HepG2 (cell line): ENCODE data around the gene SPRYD4. TPM values are rescaled to one million over a fixed set of nuclear protein-coding genes. Genes with fewer than 3 reads are reported as not detected.

ENCODE experiments used
- EP300 ChIP-seq, 3 experiments: sonication (generic) in 1 of 3; formaldehyde crosslinking in 1 of 3; IDR thresholded peaks; 2 replicates each; pipeline versions ENCODE4 v1.5.1 to v1.6.1; 2011 to 2020; ENCODE audit warnings: low read depth in 2 of 3, low read length in 2 of 3, borderline replicate concordance in 1 of 3, improper control_type of control experiment in 1 of 3, mild to moderate bottlenecking in 1 of 3, missing genetic modification reagents in 1 of 3, moderate library complexity in 1 of 3
- GATAD2A ChIP-seq: IDR thresholded peaks from 2 replicates; pipeline ENCODE4 v1.6.1; 2016
- GLI4 ChIP-seq: sonication (generic); formaldehyde crosslinking; IDR thresholded peaks from 2 replicates; pipeline ENCODE4 v1.5.1; 2020; ENCODE audit warnings: missing genetic modification reagents, mild to moderate bottlenecking, moderate library complexity, borderline replicate concordance
- HMG20B ChIP-seq: conservative IDR thresholded peaks from 2 replicates; pipeline ENCODE4 v1.6.1; 2016; ENCODE audit warnings: missing genetic modification reagents, missing compliant biosample characterization
- KLF6 ChIP-seq: IDR thresholded peaks from 2 replicates; pipeline ENCODE4 v1.8.0; 2016; ENCODE audit warnings: missing biosample characterization, missing genetic modification reagents
- PAX8 ChIP-seq: sonication (generic); formaldehyde crosslinking; IDR thresholded peaks from 2 replicates; pipeline ENCODE4 v1.8.0; 2022; ENCODE audit warnings: mild to moderate bottlenecking, missing genetic modification reagents, borderline replicate concordance
- RBM39 ChIP-seq: fragments of 200-400 bp; formaldehyde crosslinking; IDR thresholded peaks from one replicate; pipeline ENCODE4 v1.6.1; 2018; ENCODE audit warnings: antibody characterized with exemption, mild to moderate bottlenecking, low read depth, low read length; ENCODE audit not compliant: poor library complexity, severe bottlenecking
- TBX3 ChIP-seq: fragments of 450-650 bp; IDR thresholded peaks from 2 replicates; pipeline ENCODE4 v1.6.1; 2017; ENCODE audit warnings: antibody characterized with exemption, mild to moderate bottlenecking, inconsistent platforms, borderline replicate concordance
- TEAD2 ChIP-seq: sonication (generic); formaldehyde crosslinking; IDR thresholded peaks from 2 replicates; pipeline ENCODE4 v1.9.0; 2021; ENCODE audit warnings: missing genetic modification reagents
- YEATS4 ChIP-seq: sonication (generic); formaldehyde crosslinking; IDR thresholded peaks from 2 replicates; pipeline ENCODE4 v1.4.0; 2020; ENCODE audit warnings: missing genetic modification reagents, borderline replicate concordance
- ZNF205 ChIP-seq: IDR thresholded peaks from 2 replicates; pipeline ENCODE4 v1.6.1; 2018; ENCODE audit warnings: missing biosample characterization, missing genetic modification reagents
- ZNF547 ChIP-seq: sonication (generic); formaldehyde crosslinking; IDR thresholded peaks from 2 replicates; pipeline ENCODE4 v1.5.1; 2020; ENCODE audit warnings: mild to moderate bottlenecking, missing genetic modification reagents
- polyA plus RNA-seq, 8 experiments: library from polyadenylated mRNA; depleted of rRNA in 3 of 8; stranded (reverse) in 7 of 8; unstranded in 1 of 8; fragments of >200 nt; fragmentation: Illumina TruSeq in 4 of 8; extraction: Trizol in 4 of 8; gene quantifications; 2 replicates each; pipeline versions ENCODE4 v1.2.1 to v1.2.3, GENCODE V29; 2011 to 2016; ENCODE audit warnings: low read depth in 4 of 8, missing spikeins in 1 of 8, mixed read lengths in 1 of 8; ENCODE audit not compliant: insufficient read depth in 1 of 8
- total RNA-seq, 5 experiments: library from RNA; depleted of rRNA; stranded (reverse); fragments of >200 nt; fragmentation: Illumina TruSeq; extraction: Trizol; gene quantifications; 2 replicates each; pipeline ENCODE4 v1.2.3, GENCODE V29; 2016; ENCODE audit warnings: low read depth in 1 of 5
- TF ChIP-seq, protein P1 (sequence below): sonication (generic); formaldehyde crosslinking; IDR thresholded peaks from 2 replicates; pipeline ENCODE4 v1.5.0; 2020; ENCODE audit warnings: mild to moderate bottlenecking, missing genetic modification reagents
- TF ChIP-seq, protein P2 (sequence below): IDR thresholded peaks from 2 replicates; pipeline ENCODE4 v1.6.1; 2016; ENCODE audit warnings: missing genetic modification reagents, missing compliant biosample characterization
- TF ChIP-seq, protein P3 (sequence below): sonication (generic); formaldehyde crosslinking; IDR thresholded peaks from 2 replicates; pipeline ENCODE4 v1.4.0; 2020; ENCODE audit warnings: mild to moderate bottlenecking, missing genetic modification reagents
- TF ChIP-seq, protein P4 (sequence below): sonication (generic); formaldehyde crosslinking; IDR thresholded peaks from 2 replicates; pipeline ENCODE4 v1.8.1; 2023; ENCODE audit warnings: missing genetic modification reagents, mild to moderate bottlenecking, borderline replicate concordance
- TF ChIP-seq, protein P5 (sequence below): sonication (generic); formaldehyde crosslinking; IDR thresholded peaks from 2 replicates; pipeline ENCODE4 v1.5.1; 2020; ENCODE audit warnings: mild to moderate bottlenecking, missing genetic modification reagents, moderate library complexity
- TF ChIP-seq, protein P6 (sequence below): sonication (generic); formaldehyde crosslinking; IDR thresholded peaks from 2 replicates; pipeline ENCODE4 v1.4.0; 2020; ENCODE audit warnings: missing genetic modification reagents
- TF ChIP-seq, protein P7 (sequence below): sonication (generic); formaldehyde crosslinking; IDR thresholded peaks from 2 replicates; pipeline ENCODE4 v1.5.0; 2020; ENCODE audit warnings: missing genetic modification reagents

SPRYD4 gene
- total and polyA plus RNA-seq, 2 of the 13 experiments (the other 11 are each of a cell fraction or from before 2014, with no cell fraction given) = 3.9 to 4.5 TPM

DNA sequence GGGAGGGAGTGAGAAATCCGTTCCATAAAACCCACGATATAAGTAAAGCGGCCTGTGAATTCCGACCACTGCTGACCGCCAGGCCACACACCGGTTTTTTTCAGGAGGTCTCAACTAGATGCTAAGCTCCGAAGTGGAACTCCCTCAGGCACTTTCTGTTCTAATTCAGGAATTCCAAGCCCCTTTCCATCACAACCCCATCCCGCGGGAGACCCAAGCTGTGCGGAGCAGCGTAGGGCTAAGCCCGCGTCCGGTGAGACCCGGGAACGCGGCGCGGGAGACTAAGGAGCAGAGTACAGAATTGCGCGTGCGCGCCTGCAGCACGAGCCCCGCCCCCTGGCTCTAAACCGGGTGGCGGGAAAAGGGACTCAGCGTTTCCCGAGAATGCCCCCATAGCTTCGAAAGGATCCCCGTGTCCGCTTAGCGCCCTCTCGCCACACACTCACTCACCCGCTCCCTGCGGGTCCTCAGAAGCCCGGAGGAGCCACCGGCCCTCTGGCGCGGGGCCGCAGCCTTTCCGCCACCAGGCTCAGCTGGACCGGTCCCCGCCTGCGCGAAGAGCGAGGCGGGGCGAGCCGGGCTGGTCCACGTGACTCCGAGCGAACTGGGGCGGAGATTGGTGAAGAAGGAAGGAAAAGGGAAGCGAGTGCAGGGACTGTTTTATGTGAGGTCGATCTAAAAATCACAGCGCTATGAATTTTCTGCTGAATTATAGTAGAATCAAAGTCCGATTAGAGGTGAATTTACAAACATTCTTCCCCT, 19.3 kb upstream of the SPRYD4 start, which contains the start of gene TIMELESS (continued):
- TF ChIP-seq, protein P1, sequence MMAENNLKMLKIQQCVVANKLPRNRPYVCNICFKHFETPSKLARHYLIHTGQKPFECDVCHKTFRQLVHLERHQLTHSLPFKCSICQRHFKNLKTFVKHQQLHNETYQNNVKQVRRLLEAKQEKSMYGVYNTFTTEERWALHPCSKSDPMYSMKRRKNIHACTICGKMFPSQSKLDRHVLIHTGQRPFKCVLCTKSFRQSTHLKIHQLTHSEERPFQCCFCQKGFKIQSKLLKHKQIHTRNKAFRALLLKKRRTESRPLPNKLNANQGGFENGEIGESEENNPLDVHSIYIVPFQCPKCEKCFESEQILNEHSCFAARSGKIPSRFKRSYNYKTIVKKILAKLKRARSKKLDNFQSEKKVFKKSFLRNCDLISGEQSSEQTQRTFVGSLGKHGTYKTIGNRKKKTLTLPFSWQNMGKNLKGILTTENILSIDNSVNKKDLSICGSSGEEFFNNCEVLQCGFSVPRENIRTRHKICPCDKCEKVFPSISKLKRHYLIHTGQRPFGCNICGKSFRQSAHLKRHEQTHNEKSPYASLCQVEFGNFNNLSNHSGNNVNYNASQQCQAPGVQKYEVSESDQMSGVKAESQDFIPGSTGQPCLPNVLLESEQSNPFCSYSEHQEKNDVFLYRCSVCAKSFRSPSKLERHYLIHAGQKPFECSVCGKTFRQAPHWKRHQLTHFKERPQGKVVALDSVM (CRISPR knock-in tag) = peak; percentile 57; the same call in 1 of the 2 replicates
- TF ChIP-seq, protein P2, sequence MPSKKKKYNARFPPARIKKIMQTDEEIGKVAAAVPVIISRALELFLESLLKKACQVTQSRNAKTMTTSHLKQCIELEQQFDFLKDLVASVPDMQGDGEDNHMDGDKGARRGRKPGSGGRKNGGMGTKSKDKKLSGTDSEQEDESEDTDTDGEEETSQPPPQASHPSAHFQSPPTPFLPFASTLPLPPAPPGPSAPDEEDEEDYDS (CRISPR knock-in tag) = peak; percentile 21; the same call in 1 of the 2 replicates
- TF ChIP-seq, protein P3, sequence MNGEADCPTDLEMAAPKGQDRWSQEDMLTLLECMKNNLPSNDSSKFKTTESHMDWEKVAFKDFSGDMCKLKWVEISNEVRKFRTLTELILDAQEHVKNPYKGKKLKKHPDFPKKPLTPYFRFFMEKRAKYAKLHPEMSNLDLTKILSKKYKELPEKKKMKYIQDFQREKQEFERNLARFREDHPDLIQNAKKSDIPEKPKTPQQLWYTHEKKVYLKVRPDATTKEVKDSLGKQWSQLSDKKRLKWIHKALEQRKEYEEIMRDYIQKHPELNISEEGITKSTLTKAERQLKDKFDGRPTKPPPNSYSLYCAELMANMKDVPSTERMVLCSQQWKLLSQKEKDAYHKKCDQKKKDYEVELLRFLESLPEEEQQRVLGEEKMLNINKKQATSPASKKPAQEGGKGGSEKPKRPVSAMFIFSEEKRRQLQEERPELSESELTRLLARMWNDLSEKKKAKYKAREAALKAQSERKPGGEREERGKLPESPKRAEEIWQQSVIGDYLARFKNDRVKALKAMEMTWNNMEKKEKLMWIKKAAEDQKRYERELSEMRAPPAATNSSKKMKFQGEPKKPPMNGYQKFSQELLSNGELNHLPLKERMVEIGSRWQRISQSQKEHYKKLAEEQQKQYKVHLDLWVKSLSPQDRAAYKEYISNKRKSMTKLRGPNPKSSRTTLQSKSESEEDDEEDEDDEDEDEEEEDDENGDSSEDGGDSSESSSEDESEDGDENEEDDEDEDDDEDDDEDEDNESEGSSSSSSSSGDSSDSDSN = peak; percentile 59
- TF ChIP-seq ZNF547 (CRISPR knock-in tag) (peak; percentile 89), TBX3 (no peak), YEATS4 (peak; percentile 77; the same call in 1 of the 2 replicates), ZNF205 (CRISPR knock-in tag) (peak; percentile 57; the same call in 1 of the 2 replicates), EP300 (IDR thresholded peaks at IDR 0.05; ENCODE audit: low read depth in 2 of 2, low read length in 2 of 2) (no peak), EP300 (CRISPR knock-in tag; IDR thresholded peaks at IDR 0.05; ENCODE audit: borderline replicate concordance) (peak; percentile 62), KLF6 (CRISPR knock-in tag) (peak; percentile 91), GLI4 (CRISPR knock-in tag) (0 out of 2 replicates have a peak, but pooled peaks have one; percentile 79), TEAD2 (CRISPR knock-in tag) (no peak), RBM39 (peak; percentile 56), HMG20B (CRISPR knock-in tag) (no peak), PAX8 (CRISPR knock-in tag) (no peak), GATAD2A (CRISPR knock-in tag) (0 out of 2 replicates have a peak, but pooled peaks have one; percentile 37)
- TF ChIP-seq, protein P4, sequence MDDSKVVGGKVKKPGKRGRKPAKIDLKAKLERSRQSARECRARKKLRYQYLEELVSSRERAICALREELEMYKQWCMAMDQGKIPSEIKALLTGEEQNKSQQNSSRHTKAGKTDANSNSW (CRISPR knock-in tag) = 0 out of 2 replicates have a peak, but pooled peaks have one; percentile 74
- TF ChIP-seq, protein P5, sequence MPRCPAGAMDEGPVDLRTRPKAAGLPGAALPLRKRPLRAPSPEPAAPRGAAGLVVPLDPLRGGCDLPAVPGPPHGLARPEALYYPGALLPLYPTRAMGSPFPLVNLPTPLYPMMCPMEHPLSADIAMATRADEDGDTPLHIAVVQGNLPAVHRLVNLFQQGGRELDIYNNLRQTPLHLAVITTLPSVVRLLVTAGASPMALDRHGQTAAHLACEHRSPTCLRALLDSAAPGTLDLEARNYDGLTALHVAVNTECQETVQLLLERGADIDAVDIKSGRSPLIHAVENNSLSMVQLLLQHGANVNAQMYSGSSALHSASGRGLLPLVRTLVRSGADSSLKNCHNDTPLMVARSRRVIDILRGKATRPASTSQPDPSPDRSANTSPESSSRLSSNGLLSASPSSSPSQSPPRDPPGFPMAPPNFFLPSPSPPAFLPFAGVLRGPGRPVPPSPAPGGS (CRISPR knock-in tag) = peak; percentile 78; the same call in 1 of the 2 replicates
- TF ChIP-seq, protein P6, sequence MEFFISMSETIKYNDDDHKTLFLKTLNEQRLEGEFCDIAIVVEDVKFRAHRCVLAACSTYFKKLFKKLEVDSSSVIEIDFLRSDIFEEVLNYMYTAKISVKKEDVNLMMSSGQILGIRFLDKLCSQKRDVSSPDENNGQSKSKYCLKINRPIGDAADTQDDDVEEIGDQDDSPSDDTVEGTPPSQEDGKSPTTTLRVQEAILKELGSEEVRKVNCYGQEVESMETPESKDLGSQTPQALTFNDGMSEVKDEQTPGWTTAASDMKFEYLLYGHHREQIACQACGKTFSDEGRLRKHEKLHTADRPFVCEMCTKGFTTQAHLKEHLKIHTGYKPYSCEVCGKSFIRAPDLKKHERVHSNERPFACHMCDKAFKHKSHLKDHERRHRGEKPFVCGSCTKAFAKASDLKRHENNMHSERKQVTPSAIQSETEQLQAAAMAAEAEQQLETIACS = peak; percentile 78
- TF ChIP-seq, protein P7, sequence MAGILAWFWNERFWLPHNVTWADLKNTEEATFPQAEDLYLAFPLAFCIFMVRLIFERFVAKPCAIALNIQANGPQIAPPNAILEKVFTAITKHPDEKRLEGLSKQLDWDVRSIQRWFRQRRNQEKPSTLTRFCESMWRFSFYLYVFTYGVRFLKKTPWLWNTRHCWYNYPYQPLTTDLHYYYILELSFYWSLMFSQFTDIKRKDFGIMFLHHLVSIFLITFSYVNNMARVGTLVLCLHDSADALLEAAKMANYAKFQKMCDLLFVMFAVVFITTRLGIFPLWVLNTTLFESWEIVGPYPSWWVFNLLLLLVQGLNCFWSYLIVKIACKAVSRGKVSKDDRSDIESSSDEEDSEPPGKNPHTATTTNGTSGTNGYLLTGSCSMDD (CRISPR knock-in tag) = no peak
